ENCODE data around the gene SLC27A3.
"Not testable (repeated sequence)": the region's sequence is repeated elsewhere in the genome, so short reads cannot be mapped to it uniquely, and the experiment has no call there.

SLC27A3 gene

GRCh38 chr1:153763365-153764225, 11.6 kb upstream of the SLC27A3 start:
- no peak for DNase-seq (ENCODE audit: low read depth)

- DNase-seq (ENCODE audit: low read depth), result no peak
Observed at GRCh38 chr1:153764310-153764709, 10.9 kb upstream of the SLC27A3 start.

DNA sequence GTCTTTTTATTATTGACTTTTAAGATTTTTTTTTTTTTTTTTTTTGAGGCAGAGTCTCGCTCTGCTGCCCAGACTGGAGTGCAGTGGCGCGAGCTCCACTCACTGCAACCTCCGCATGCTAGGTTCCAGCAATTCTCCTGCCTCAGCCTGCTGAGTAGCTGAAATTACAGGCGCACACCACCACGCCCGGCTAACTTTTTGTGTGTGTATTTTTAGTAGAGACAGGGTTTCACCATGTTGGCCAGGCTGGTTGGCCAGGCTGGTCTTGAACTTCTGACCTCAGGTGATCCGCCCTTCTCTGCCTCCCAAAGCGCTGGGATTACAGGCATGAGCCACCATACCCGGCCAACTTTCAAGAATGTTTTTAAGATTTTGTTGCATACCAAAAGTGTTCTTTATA, 8.5 kb upstream of the SLC27A3 start:
- not testable (repeated sequence) for DNase-seq (ENCODE audit: low read depth)

DNA sequence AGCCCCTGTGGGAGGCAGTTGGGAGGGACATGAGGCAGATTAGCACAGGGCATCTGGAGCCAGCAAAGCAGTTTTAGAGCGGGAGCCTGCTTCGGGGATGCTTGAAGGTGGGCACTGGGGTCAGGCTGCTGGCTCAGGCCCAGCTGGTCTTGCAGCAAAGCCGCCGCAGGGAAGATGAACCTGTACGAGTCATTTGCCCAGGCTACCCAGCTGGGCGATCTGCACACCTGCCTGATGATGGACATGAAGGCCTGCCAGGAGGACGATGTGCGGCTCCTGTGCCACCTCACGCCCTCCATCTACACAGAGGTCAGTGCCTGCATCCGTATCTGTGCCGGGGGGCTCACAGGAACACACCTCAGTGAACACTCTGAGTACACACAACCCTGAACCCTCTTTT, 7.7 kb upstream of the SLC27A3 start:
- DNase-seq (ENCODE audit: low read depth), result no peak

DNA sequence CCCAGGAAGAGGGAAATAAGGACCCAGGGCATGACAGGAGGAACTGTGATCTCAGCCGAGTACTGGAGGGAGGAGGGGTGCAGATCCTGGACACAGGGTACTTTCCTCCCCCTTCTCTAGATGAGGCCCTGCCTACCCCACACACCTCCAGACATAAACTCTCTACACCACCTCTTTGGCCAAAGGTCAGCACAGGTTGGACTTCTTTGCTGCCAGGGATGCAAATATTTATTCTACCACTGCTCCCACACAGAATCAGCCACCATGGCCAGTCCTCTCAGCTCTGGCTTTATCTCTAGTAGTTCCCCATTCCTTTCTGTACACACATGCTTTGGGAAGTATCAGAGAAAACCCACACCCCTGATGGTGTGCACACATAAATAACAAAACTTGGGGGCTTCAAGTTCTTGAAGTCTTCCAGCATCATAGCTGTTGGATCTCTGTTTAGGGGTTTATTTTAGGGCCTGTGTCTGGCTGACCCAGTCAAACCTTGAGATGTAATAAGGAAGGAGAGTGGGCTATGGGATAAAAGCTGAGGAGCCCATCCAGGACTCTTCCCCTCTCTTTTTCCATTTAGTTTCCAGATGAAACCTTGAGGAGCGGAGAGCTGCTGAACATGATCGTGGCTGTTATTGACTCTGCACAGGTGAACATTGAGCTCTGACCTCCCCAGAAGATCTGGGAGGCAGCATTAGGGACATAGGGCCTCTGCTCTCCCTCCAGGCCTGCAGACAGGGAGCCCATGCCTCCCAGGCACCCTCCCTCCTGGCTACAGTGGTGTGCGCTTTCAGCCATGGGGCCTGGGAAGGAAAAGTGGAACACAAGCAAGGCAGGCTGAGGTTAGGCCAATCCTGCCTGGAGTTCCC, 6.7 kb upstream of the SLC27A3 start:
- DNase-seq (ENCODE audit: low read depth), result no peak

DNA sequence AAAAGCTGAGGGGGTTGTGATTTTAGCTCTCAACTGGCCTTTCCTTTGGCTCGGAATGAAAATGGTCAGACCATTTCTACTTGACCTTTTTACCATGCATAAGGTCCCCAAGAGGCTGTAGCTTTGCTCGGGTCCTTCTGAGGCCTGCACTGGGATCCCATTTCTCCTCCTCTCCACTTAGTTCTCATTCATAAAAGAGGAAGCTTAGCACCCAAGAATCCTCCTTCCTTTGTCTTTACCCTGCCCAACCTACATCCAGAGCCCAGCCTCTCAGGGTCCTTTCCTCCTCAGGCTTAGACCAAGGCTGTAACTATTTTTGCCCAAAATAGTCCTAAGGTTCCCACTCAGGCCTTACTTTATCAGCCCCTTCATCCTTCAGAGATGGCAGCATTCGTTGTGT, 6.0 kb upstream of the SLC27A3 start:
- no peak for DNase-seq (ENCODE audit: low read depth)

GRCh38 chr1:153770797-153771196, 4.4 kb upstream of the SLC27A3 start:
- no peak for DNase-seq (ENCODE audit: low read depth)

DNA sequence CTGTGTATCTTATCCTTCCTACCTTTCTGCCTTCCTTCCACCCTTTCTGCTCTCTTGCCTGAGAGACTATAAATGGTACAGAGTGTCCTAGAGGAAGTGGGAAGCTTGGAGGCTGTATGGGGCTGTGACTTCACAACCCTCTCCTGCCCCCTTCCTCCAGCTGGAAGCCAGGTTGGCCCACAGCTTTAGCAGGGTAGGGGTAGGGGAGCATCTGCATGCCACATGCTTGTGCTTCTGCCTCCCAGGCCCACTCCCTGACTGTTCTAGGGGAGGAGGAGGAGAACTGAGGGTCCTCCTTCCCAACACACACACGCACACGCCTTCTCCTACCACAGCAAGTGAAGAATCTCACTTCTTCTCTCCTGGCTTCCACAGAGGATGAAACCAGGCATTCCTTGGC, 3.9 kb upstream of the SLC27A3 start:
- DNase-seq (ENCODE audit: low read depth), result no peak

GRCh38 chr1:153771841-153772593, 3.2 kb upstream of the SLC27A3 start:
- DNase-seq (ENCODE audit: low read depth), result no peak

- DNase-seq (ENCODE audit: low read depth), result no peak
Observed at GRCh38 chr1:153773096-153773921, 1.9 kb upstream of the SLC27A3 start.

DNA sequence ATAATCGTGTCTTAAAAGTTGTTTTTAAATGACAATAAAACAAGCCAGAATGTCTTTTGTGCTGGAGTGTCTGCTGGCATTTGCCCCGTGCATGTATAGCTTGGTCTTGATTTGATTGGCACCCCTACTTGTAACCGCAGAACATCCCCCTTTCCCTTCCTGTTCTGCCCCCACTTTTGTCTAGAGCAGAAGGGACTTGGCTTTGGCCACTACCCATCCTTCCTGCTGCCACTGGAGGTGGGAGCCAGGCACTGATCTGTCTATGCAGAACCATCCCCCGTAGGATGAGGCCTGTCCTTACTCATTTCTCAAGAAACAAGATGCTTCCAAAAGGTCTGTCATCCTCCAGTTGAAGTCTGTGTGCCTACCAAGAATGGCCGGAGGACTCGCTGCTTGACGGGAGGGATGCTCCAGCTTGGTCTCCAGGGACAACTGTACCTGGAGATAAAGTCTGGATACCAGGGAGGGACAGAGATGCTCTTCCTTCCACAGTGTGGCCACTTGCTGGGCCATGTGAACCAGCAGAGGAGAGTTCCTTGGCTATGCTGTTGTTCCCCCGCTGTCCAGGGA, 1.1 kb upstream of the SLC27A3 start:
- DNase-seq (ENCODE audit: low read depth), result no peak

- no peak for DNase-seq (ENCODE audit: low read depth)
Observed at GRCh38 chr1:153775458-153776327, 486 bp downstream of the SLC27A3 start.

GRCh38 chr1:153776352-153776751, 1.1 kb downstream of the SLC27A3 start:
- DNase-seq (ENCODE audit: low read depth), result no peak

- DNase-seq (ENCODE audit: low read depth), result no peak
Observed at GRCh38 chr1:153776845-153777370, 1.7 kb downstream of the SLC27A3 start.

GRCh38 chr1:153777648-153778047, 2.4 kb downstream of the SLC27A3 start:
- no peak for DNase-seq (ENCODE audit: low read depth)

DNA sequence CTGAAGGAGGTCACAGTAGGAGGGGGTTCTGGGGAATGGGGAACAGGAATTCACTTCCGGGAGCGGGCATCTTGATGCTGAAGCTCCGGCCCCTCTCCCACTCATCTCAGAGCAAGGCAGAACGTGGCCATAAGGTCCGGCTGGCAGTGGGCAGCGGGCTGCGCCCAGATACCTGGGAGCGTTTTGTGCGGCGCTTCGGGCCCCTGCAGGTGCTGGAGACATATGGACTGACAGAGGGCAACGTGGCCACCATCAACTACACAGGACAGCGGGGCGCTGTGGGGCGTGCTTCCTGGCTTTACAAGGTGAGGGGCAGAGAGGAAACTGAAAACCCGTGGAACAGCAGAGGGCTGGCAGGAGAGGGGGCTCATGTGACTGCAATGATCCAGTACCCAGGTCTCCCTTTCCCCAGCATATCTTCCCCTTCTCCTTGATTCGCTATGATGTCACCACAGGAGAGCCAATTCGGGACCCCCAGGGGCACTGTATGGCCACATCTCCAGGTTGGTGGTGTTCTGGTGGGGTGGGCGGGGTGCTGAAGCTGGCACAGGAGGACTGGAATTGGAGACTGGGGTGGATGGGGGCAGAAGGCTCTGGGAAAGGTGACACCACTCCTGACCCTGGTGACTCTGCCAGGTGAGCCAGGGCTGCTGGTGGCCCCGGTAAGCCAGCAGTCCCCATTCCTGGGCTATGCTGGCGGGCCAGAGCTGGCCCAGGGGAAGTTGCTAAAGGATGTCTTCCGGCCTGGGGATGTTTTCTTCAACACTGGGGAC, 3.0 kb downstream of the SLC27A3 start:
- DNase-seq (ENCODE audit: low read depth), result no peak

DNA sequence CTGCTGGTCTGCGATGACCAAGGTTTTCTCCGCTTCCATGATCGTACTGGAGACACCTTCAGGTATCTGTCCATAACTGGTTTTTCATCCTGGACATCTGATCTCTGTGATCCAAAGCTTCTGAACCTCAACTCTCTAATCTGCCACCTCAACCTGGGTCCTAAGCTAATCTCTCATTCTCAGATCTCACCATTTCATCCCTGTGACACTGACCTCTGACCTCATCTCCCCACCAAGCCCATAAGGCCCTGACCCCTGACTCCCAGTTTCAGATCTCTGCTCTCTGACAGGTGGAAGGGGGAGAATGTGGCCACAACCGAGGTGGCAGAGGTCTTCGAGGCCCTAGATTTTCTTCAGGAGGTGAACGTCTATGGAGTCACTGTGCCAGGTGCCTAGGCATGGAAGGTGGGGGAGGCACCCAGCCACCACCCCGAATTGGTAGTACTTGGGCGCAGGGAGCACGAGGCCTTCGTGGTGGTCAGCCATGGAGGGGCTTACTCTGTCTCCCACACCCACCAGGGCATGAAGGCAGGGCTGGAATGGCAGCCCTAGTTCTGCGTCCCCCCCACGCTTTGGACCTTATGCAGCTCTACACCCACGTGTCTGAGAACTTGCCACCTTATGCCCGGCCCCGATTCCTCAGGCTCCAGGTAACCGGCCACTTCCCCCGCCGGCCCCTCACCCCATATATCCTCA, 3.8 kb downstream of the SLC27A3 start:
- no peak for DNase-seq (ENCODE audit: low read depth)

DNA sequence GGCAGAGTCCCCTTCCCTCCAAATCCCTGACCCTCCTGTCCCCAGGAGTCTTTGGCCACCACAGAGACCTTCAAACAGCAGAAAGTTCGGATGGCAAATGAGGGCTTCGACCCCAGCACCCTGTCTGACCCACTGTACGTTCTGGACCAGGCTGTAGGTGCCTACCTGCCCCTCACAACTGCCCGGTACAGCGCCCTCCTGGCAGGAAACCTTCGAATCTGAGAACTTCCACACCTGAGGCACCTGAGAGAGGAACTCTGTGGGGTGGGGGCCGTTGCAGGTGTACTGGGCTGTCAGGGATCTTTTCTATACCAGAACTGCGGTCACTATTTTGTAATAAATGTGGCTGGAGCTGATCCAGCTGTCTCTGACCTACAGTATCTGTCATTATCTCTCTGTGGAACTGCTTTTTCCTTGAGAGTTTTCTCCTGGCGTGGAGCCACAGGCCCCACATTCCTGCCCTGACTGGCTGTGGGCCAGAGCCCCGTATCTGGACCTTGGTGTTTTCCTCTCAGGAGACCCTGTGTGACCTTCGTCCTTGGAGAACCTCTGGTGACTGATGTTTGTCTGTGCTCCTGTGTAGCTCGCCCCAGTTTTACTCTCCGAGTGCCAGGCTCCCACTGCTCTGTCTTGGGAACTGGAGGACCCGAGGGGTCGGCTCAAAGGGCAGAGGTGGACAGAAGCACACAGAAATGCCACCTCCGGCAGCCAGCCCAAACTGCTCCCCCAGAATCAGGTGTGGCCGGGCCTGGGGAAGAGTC, 4.8 kb downstream of the SLC27A3 start:
- DNase-seq (ENCODE audit: low read depth), result no peak
